PC-3 (cell line): ENCODE data around the gene BCAS4. TPM values are rescaled to one million over a fixed set of nuclear protein-coding genes. Genes with fewer than 3 reads are reported as not detected.

ENCODE experiments used
- ATAC-seq: fragments of 200-7000 bp; cut with Tn5 transposase; 2 replicates; pipeline ENCODE4 v1.9.1; 2020; ENCODE audit warnings: mild to moderate bottlenecking, moderate library complexity
- BruUV-seq: library from RNA; stranded (reverse); fragments of 400-500 nt; replicated peaks from 2 replicates; lab custom pipeline; 2021; lab: Mats Ljungman, UMichigan
- CTCF ChIA-PET: fragments of 300-600 bp; sonication (Branson Sonifier 250); formaldehyde crosslinking; loops from one replicate; lab custom pipeline; 2022; ENCODE audit warnings: antibody characterized with exemption; lab: Charles Lee
- POLR2A ChIA-PET: fragments of 300-600 bp; sonication (Branson Sonifier 250); formaldehyde crosslinking; loops from one replicate; lab custom pipeline; 2022; ENCODE audit warnings: antibody characterized with exemption; ENCODE audit not compliant: unreplicated experiment; lab: Charles Lee
- DNase-seq: peaks from one replicate; pipeline ENCODE4 v3.0.0-alpha.2; 2015
- H2AFZ ChIP-seq: fragments of 300-600 bp; sonication (generic); 2 replicates; pipeline ENCODE4 v1.6.0; 2016; ENCODE audit warnings: antibody characterized with exemption, low read length
- H3F3A ChIP-seq: fragments of 300-600 bp; sonication (generic); one replicate; pipeline ENCODE4 v1.6.0; 2017; ENCODE audit warnings: antibody characterized with exemption, low read length, control low read depth, mild to moderate bottlenecking; ENCODE audit not compliant: unreplicated experiment
- H3K27ac ChIP-seq: fragments of 300-600 bp; sonication (generic); 2 replicates; pipeline ENCODE4 v1.5.1; 2016; ENCODE audit warnings: mild to moderate bottlenecking, low read length
- H3K27me3 ChIP-seq: fragments of 300-600 bp; sonication (generic); 2 replicates; pipeline ENCODE4 v1.6.1; 2016; ENCODE audit warnings: low read length, mixed read lengths
- H3K36me3 ChIP-seq: fragments of 300-600 bp; sonication (generic); 2 replicates; pipeline ENCODE4 v1.6.1; 2016; ENCODE audit warnings: low read depth, mixed run types, low read length, mixed read lengths
- H3K4me1 ChIP-seq: fragments of 300-600 bp; sonication (generic); 2 replicates; pipeline ENCODE4 v1.5.1; 2016; ENCODE audit warnings: low read length; ENCODE audit not compliant: insufficient read depth
- H3K4me2 ChIP-seq: fragments of 300-600 bp; sonication (generic); 2 replicates; pipeline ENCODE4 v1.6.0; 2016; ENCODE audit warnings: low read length
- H3K4me3 ChIP-seq: fragments of 300-600 bp; sonication (generic); 2 replicates; pipeline ENCODE4 v1.5.1; 2016; ENCODE audit warnings: mild to moderate bottlenecking, low read length, mixed read lengths
- H3K79me2 ChIP-seq: fragments of 300-600 bp; sonication (generic); 2 replicates; pipeline ENCODE4 v1.6.1; 2017; ENCODE audit warnings: low read length, mixed read lengths
- H3K9ac ChIP-seq: fragments of 300-600 bp; sonication (generic); 2 replicates; pipeline ENCODE4 v1.6.0; 2016; ENCODE audit warnings: mild to moderate bottlenecking, low read length
- H3K9me2 ChIP-seq: fragments of 300-600 bp; sonication (generic); replicated peaks from 2 replicates; pipeline ENCODE4 v1.6.1; 2016; ENCODE audit warnings: mixed run types, low read length, mixed read lengths
- H3K9me3 ChIP-seq: fragments of 300-600 bp; sonication (generic); 2 replicates; pipeline ENCODE4 v1.6.1; 2016; ENCODE audit warnings: low read length, mixed read lengths
- H4K20me1 ChIP-seq: fragments of 300-600 bp; sonication (generic); 2 replicates; pipeline ENCODE4 v1.6.1; 2016; ENCODE audit warnings: low read length, mixed read lengths
- CTCF ChIP-seq: fragments of 300-600 bp; sonication (generic); conservative IDR thresholded peaks from 2 replicates; pipeline ENCODE4 v1.5.1; 2017; ENCODE audit warnings: antibody characterized with exemption, low read depth, mild to moderate bottlenecking, low read length
- EZH2 ChIP-seq: fragments of 300-600 bp; sonication (generic); IDR thresholded peaks from one replicate; pipeline ENCODE4 v1.6.1; 2017; ENCODE audit warnings: antibody characterized with exemption, mild to moderate bottlenecking, low read length; ENCODE audit not compliant: unreplicated experiment
- EZH2phosphoT487 ChIP-seq: fragments of 300-600 bp; sonication (generic); IDR thresholded peaks from 2 replicates; pipeline ENCODE4 v1.6.1; 2018; ENCODE audit warnings: mild to moderate bottlenecking, antibody characterized with exemption, low read length, borderline replicate concordance
- intact Hi-C: fragments of 100-400 bp; cut with micrococcal nuclease; formaldehyde crosslinking; loops from 2 replicates; pipeline ENCODE4 v1.9.0; 2023
- total RNA-seq: library from RNA; depleted of rRNA; stranded (reverse); fragments of >200 nt; gene quantifications from 2 replicates; pipeline ENCODE4 v1.2.3, GENCODE V29; 2014

The BCAS4 gene
- total RNA-seq, 1 experiment from 2014 or later, result 56.9 TPM

- H3K9ac ChIP-seq, result no peak overlapping the region
- H3K9me2 ChIP-seq, result no peaks in the 10 kb centered on the region
- H3K36me3 ChIP-seq, result peaks cover 36% of the 10 kb centered on the region
- DNase-seq (no peak), ATAC-seq (no peak)
- H3K27me3 ChIP-seq, result no peaks in the 10 kb centered on the region
- H3K4me3 ChIP-seq, result no peak overlapping the region
- peaks cover 99% of the 10 kb centered on the region for H3K79me2 ChIP-seq
- no peaks in the 10 kb centered on the region for H3K9me3 ChIP-seq
- CTCF ChIA-PET, result interaction anchor here (1.1 kb wide), 1 partner anchor 122 kb away, joined by 6 read pairs; the partner anchor contains the start of gene BCAS4
- H3K4me2 ChIP-seq, result no peak overlapping the region
- H4K20me1 ChIP-seq, result peaks cover 90% of the 10 kb centered on the region
- intact Hi-C loops, result no loop called here
- H3K27ac ChIP-seq, result no peak overlapping the region
- TF ChIP-seq CTCF (no peak), EZH2phosphoT487 (no peak), EZH2 (no peak)
- POLR2A ChIA-PET, result no interaction called here
- H2AFZ ChIP-seq, result no peak overlapping the region
- peaks cover 25% of the 10 kb centered on the region for H3K4me1 ChIP-seq
- H3F3A ChIP-seq, result peaks cover 6% of the 10 kb centered on the region
- no TSS peak for BruUV-seq
These were observed 122.1 kb downstream of the BCAS4 start for GRCh38 chr20:50916934-50917333.

GRCh38 chr20:50918403-50918802 lies 123.5 kb downstream of the BCAS4 start:
- no peak for ATAC-seq
- H3K27ac ChIP-seq, result no peak overlapping the region
- ChIA-PET POLR2A (no interaction called here), CTCF (interaction anchor here (0.6 kb wide), 1 partner anchor 125 kb away, joined by 5 read pairs; no protein-coding TSS in a partner anchor)
- no peak for TF ChIP-seq EZH2phosphoT487
- no peak for TF ChIP-seq CTCF
- no peak for TF ChIP-seq EZH2
- H4K20me1 ChIP-seq, result peaks cover 86% of the 10 kb centered on the region
- no peak for DNase-seq
- no peaks in the 10 kb centered on the region for H3K9me2 ChIP-seq
- no peaks in the 10 kb centered on the region for H3K9me3 ChIP-seq
- peaks cover 6% of the 10 kb centered on the region for H3F3A ChIP-seq
- BruUV-seq, result no TSS peak
- peaks cover 99% of the 10 kb centered on the region for H3K79me2 ChIP-seq
- H3K9ac ChIP-seq, result no peak overlapping the region
- no peak overlapping the region for H3K4me2 ChIP-seq
- no peak overlapping the region for H2AFZ ChIP-seq
- intact Hi-C loops, result no loop called here
- peaks cover 24% of the 10 kb centered on the region for H3K4me1 ChIP-seq
- H3K36me3 ChIP-seq, result peaks cover 36% of the 10 kb centered on the region
- no peak overlapping the region for H3K4me3 ChIP-seq
- H3K27me3 ChIP-seq, result no peaks in the 10 kb centered on the region

DNA sequence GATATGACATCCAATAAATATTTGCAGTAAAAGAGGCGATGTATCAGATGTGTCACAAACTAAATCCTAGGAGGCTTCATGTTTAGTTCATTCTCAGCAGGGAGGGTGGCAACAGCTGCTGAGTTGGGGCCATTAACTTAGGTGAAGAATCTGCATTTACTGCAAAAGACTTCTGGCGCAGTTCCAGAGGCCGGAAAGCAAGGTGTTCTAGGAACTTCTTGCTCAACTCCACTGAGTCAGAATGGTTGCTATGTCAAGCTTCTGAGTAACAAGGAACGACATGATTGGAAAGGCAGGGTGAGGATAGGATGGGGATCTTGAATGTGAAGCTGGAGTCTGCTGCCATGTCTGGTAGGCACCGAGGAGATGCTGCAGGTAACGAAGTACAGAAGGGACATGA lies 124.7 kb downstream of the BCAS4 start:
- ATAC-seq (no peak), DNase-seq (peak; percentile 58)
- peaks cover 12% of the 10 kb centered on the region for H3K4me1 ChIP-seq
- peaks cover 3% of the 10 kb centered on the region for H3F3A ChIP-seq
- peaks cover 85% of the 10 kb centered on the region for H4K20me1 ChIP-seq
- ChIA-PET CTCF (interaction anchor here (2.0 kb wide), 1 partner anchor 125 kb away, joined by 4 read pairs; the partner anchor contains the start of gene BCAS4), POLR2A (no interaction called here)
- no peak overlapping the region for H3K9ac ChIP-seq
- intact Hi-C loops, result no loop called here
- H3K4me2 ChIP-seq, result no peak overlapping the region
- no peaks in the 10 kb centered on the region for H3K9me3 ChIP-seq
- peaks cover 43% of the 10 kb centered on the region for H3K36me3 ChIP-seq
- peaks cover 99% of the 10 kb centered on the region for H3K79me2 ChIP-seq
- H3K27ac ChIP-seq, result no peak overlapping the region
- H3K4me3 ChIP-seq, result no peak overlapping the region
- no peak overlapping the region for H2AFZ ChIP-seq
- no TSS peak for BruUV-seq
- H3K27me3 ChIP-seq, result no peaks in the 10 kb centered on the region
- no peak for TF ChIP-seq CTCF
- no peak for TF ChIP-seq EZH2phosphoT487
- no peak for TF ChIP-seq EZH2
- no peaks in the 10 kb centered on the region for H3K9me2 ChIP-seq
